Motor neuron (in vitro differentiated cells): ENCODE data around the gene BCL3. TPM values are rescaled to one million over a fixed set of nuclear protein-coding genes. Genes with fewer than 3 reads are reported as not detected.
"Not testable (repeated sequence)": the region's sequence is repeated elsewhere in the genome, so short reads cannot be mapped to it uniquely, and the experiment has no call there.

ENCODE experiments used
- ATAC-seq, 8 experiments: fragments of 200-7000 bp; cut with Tn5 transposase; replicated peaks in 6 of 8; 2 replicates each; pipeline ENCODE4 v1.8.0; 2021; ENCODE audit warnings: mild to moderate bottlenecking in 8 of 8, moderate library complexity in 8 of 8
- H3K27ac ChIP-seq, 2 donors: fragments of 250-450 bp; sonication (Bioruptor Pico); 2 replicates each; pipeline ENCODE4 v1.9.0; 2021; ENCODE audit warnings: antibody characterized with exemption in 2 of 2, mild to moderate bottlenecking in 2 of 2, moderate library complexity in 1 of 2
- H3K4me1 ChIP-seq, 2 donors: fragments of 250-450 bp; sonication (Bioruptor Pico); replicated peaks in 1 of 2; 2 replicates each; pipeline ENCODE4 v1.6.1; 2021; ENCODE audit warnings: antibody characterized with exemption in 2 of 2, mild to moderate bottlenecking in 2 of 2, moderate library complexity in 1 of 2
- H3K4me3 ChIP-seq, 5 donors: fragments of 250-450 bp; sonication (Bioruptor Pico); 2 replicates each; pipeline ENCODE4 v1.9.0; 2021; ENCODE audit warnings: antibody characterized with exemption in 5 of 5, mild to moderate bottlenecking in 5 of 5, moderate library complexity in 4 of 5
- WGBS, 10 experiments: fragments of 450-650 bp; shearing (Covaris generic); methylation state at CpG; one replicate each; pipeline ENCODE4 v1.0.0; 2022; 5-methylcytosine and 5-hydroxymethylcytosine counted together
- in situ Hi-C, 9 experiments: fragments of 400-800 bp; cut with MboI; loops; one replicate each; pipeline ENCODE4 v1.15.0; 2021; ENCODE audit warnings: low sequenced_read_pairs in 9 of 9, low pct_unique_long_range_greater_than_20kb in 2 of 9; ENCODE audit not compliant: unreplicated experiment in 9 of 9
- total RNA-seq, 8 experiments: library from RNA; unstranded; fragments of 300-600 nt; gene quantifications; 2 replicates each; pipeline versions ENCODE4 v1.2.3 to v1.2.4, GENCODE V29; 2022

BCL3 gene
- total RNA-seq, 8 experiments from 2014 or later, result 1.2 to 26.8 (median 3.6) TPM

GRCh38 chr19:44758596-44758995 lies 10.1 kb downstream of the BCL3 start:
- peak overlapping the region; percentile 11 to 82 for H3K27ac ChIP-seq
- peak overlapping the region; percentile 35 to 42 (median 41) for H3K4me3 ChIP-seq
- WGBS, 10 experiments, result 46% methylated on average over 3 of the region's 9 CpGs; no CpG with 5 or more reads in 9 of the 10 experiments
- in situ Hi-C loops, result no loop called here
- peaks cover 21 to 27% of the 10 kb centered on the region in 2 donors for H3K4me1 ChIP-seq
- peak in 7 of 8 experiments; percentile 0 to 30 (median 25) for ATAC-seq

GRCh38 chr19:44759083-44759804 lies 10.7 kb downstream of the BCL3 start:
- in situ Hi-C loops, result no loop called here
- peaks cover 16 to 22% of the 10 kb centered on the region in 2 donors for H3K4me1 ChIP-seq
- no peak for ATAC-seq
- no peak overlapping the region for H3K4me3 ChIP-seq
- no peak overlapping the region for H3K27ac ChIP-seq
- no CpG with 5 or more reads among the region's 10 CpGs for WGBS, 10 experiments

GRCh38 chr19:44762038-44762437 lies 13.5 kb downstream of the BCL3 start:
- in situ Hi-C loops, result loop anchor here in 1 of 9 experiments (5.0 kb wide), 1 partner anchor 40 kb away; no protein-coding TSS in a partner anchor
- Histone ChIP-seq H3K4me3 (no peak overlapping the region), H3K27ac (no peak overlapping the region), H3K4me1 (peaks cover 4 to 10% of the 10 kb centered on the region in 2 donors)
- ATAC-seq, result peak in 1 of 8 experiments; percentile 0
- WGBS, 10 experiments, result 72 to 100% (median 86%) methylated on average over 2 to 8 of the region's 8 CpGs; no CpG with 5 or more reads in 4 of the 10 experiments

GRCh38 chr19:44765033-44765948 lies 16.8 kb downstream of the BCL3 start:
- in situ Hi-C loops, result no loop called here
- 71 to 100% (median 88%) methylated on average over 1 to 15 of the region's 22 CpGs for WGBS, 10 experiments
- Histone ChIP-seq H3K4me1 (no peaks in the 10 kb centered on the region), H3K27ac (no peak overlapping the region), H3K4me3 (no peak overlapping the region)
- ATAC-seq, result peak in 5 of 8 experiments; percentile 1 to 27 (median 2)

- Histone ChIP-seq H3K27ac (no peak overlapping the region), H3K4me3 (no peak overlapping the region), H3K4me1 (no peaks in the 10 kb centered on the region)
- in situ Hi-C loops, result no loop called here
- no peak for ATAC-seq
- WGBS, 10 experiments, result 66 to 100% (median 90%) methylated on average over 1 to 2 of the region's 3 CpGs; no CpG with 5 or more reads in 6 of the 10 experiments
Measured at GRCh38 chr19:44765949-44766335, 17.4 kb downstream of the BCL3 start.

GRCh38 chr19:44767295-44768180 lies 19.0 kb downstream of the BCL3 start:
- no peak overlapping the region for H3K4me3 ChIP-seq
- no peak for ATAC-seq
- no peaks in the 10 kb centered on the region for H3K4me1 ChIP-seq
- WGBS, 10 experiments, result 33 to 100% (median 80%) methylated on average over 1 to 8 of the region's 11 CpGs
- no peak overlapping the region for H3K27ac ChIP-seq
- in situ Hi-C loops, result no loop called here

- 7 to 100% (median 32%) methylated on average over 1 to 10 of the region's 15 CpGs; no CpG with 5 or more reads in 1 of the 10 experiments for WGBS, 10 experiments
- in situ Hi-C loops, result no loop called here
- H3K4me3 ChIP-seq, result no peak overlapping the region
Measured at GRCh38 chr19:44770550-44771257, 22.2 kb downstream of the BCL3 start.

GRCh38 chr19:44772144-44772543 lies 23.6 kb downstream of the BCL3 start:
- ATAC-seq, H3K27ac ChIP-seq, in situ Hi-C loops, H3K4me1 ChIP-seq, H3K4me3 ChIP-seq: not testable (repeated sequence)
- WGBS, 10 experiments, result 60 to 100% (median 79%) methylated on average over 1 to 13 of the region's 18 CpGs; no CpG with 5 or more reads in 2 of the 10 experiments

More at GRCh38 chr19:44770550-44771257, 22.2 kb downstream of the BCL3 start:
- Histone ChIP-seq H3K4me1 (no peaks in the 10 kb centered on the region), H3K27ac (no peak overlapping the region)
- peak; percentile 50 to 99 (median 98) for ATAC-seq

GRCh38 chr19:44772959-44773358 lies 24.5 kb downstream of the BCL3 start:
- H3K27ac ChIP-seq, result no peak overlapping the region
- H3K4me3 ChIP-seq, result no peak overlapping the region
- no peaks in the 10 kb centered on the region for H3K4me1 ChIP-seq
- ATAC-seq, result no peak
- 10 to 100% (median 77%) methylated on average over 1 to 3 of the region's 3 CpGs; no CpG with 5 or more reads in 1 of the 10 experiments for WGBS, 10 experiments
- in situ Hi-C loops, result no loop called here

- H3K4me3 ChIP-seq, result no peak overlapping the region
- WGBS, 10 experiments, result 53 to 89% (median 81%) methylated on average over 1 to 5 of the region's 6 CpGs; no CpG with 5 or more reads in 3 of the 10 experiments
- H3K4me1 ChIP-seq, result no peaks in the 10 kb centered on the region
- in situ Hi-C loops, result loop anchor here in 1 of 9 experiments (25.0 kb wide), 1 partner anchor 213 kb away; no protein-coding TSS in a partner anchor
- no peak for ATAC-seq
- no peak overlapping the region for H3K27ac ChIP-seq
Measured at GRCh38 chr19:44775676-44776240, 27.2 kb downstream of the BCL3 start.

GRCh38 chr19:44776402-44777096 lies 28.0 kb downstream of the BCL3 start:
- H3K27ac ChIP-seq, result no peak overlapping the region
- no peak overlapping the region for H3K4me3 ChIP-seq
- no peaks in the 10 kb centered on the region for H3K4me1 ChIP-seq
- in situ Hi-C loops, result loop anchor here in 1 of 9 experiments (25.0 kb wide), 1 partner anchor 214 kb away; no protein-coding TSS in a partner anchor
- ATAC-seq, result no peak
- 76 to 100% (median 93%) methylated on average over 1 to 10 of the region's 23 CpGs; no CpG with 5 or more reads in 5 of the 10 experiments for WGBS, 10 experiments
